Measurements from ENCODE around the gene TBX21.

TBX21 gene, protein sequence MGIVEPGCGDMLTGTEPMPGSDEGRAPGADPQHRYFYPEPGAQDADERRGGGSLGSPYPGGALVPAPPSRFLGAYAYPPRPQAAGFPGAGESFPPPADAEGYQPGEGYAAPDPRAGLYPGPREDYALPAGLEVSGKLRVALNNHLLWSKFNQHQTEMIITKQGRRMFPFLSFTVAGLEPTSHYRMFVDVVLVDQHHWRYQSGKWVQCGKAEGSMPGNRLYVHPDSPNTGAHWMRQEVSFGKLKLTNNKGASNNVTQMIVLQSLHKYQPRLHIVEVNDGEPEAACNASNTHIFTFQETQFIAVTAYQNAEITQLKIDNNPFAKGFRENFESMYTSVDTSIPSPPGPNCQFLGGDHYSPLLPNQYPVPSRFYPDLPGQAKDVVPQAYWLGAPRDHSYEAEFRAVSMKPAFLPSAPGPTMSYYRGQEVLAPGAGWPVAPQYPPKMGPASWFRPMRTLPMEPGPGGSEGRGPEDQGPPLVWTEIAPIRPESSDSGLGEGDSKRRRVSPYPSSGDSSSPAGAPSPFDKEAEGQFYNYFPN

DNA sequence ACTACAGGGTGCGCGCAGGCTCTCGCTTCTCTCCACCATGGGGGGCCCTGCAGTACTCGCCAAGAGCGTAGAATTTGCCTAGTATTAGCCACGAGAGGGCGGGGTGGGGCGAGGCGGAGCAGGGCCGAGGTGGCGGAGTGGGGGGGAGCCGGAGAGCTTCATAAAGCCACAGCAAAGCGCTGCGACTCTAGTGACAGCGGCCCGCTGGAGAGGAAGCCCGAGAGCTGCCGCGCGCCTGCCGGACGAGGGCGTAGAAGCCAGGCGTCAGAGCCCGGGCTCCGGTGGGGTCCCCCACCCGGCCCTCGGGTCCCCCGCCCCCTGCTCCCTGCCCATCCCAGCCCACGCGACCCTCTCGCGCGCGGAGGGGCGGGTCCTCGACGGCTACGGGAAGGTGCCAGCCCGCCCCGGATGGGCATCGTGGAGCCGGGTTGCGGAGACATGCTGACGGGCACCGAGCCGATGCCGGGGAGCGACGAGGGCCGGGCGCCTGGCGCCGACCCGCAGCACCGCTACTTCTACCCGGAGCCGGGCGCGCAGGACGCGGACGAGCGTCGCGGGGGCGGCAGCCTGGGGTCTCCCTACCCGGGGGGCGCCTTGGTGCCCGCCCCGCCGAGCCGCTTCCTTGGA lies at the start of gene TBX21:
TBX21 (plus strand) TSS at position 190 of the 627 bp plus-strand sequence; CDS start at position 409, 219 bp downstream.
- peak; percentile 84 to 92 (median 87) for DNase-seq (ENCODE audit: low read depth in 3 of 3)

DNA sequence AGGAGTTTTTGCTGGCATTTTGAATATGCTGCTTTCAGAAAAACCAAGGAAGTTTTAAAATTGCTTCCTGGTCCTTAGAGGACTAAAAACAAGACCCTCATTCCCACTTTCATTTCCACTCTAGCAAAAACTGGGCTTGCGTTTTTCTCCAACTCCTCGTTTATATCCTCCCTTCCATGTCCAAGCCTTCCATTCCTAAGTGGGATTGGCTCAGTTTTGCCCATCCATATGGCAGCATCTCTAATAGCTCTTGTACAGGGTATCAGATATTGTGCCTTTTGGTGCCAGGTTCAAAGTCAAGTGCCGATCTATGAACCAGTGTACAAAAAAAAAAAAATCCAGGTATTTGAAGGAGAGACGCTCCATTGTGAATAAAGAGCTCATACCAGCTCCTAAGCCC lies 49.0 kb upstream of the TBX21 start:
- no peak for DNase-seq (ENCODE audit: low read depth in 3 of 3)

DNA sequence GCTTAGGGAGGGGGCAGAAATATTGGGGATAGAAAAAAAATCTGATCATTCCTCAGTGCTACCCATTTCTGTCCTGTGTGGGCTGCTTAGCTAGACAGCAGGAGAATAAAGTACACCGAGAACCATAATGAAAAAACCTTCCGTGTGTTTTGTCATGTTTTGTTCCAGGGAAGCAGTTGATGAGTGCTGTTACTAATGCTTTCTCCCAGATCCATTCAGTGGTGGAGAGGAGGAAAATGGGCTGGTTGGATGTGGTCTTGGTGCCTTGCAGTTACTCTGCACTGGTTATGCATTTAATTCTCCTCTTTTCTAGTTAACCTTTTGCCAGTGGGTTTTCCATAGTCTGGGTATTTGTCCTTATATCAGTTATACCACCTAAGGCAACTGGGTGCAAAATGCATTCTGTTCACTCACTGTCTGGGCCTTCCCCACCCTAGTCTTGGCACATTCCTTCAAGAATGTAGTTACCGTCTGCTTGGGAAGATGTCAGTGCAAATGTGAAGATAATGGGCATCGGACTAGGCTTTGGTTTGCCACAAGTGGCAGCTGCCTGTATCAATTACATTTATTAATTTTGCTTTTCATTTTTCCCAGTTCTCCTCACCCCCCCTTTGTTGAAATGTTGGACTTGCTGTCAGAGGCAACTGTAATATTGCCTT lies 48.4 kb upstream of the TBX21 start:
- no peak for DNase-seq (ENCODE audit: low read depth in 3 of 3)

DNA sequence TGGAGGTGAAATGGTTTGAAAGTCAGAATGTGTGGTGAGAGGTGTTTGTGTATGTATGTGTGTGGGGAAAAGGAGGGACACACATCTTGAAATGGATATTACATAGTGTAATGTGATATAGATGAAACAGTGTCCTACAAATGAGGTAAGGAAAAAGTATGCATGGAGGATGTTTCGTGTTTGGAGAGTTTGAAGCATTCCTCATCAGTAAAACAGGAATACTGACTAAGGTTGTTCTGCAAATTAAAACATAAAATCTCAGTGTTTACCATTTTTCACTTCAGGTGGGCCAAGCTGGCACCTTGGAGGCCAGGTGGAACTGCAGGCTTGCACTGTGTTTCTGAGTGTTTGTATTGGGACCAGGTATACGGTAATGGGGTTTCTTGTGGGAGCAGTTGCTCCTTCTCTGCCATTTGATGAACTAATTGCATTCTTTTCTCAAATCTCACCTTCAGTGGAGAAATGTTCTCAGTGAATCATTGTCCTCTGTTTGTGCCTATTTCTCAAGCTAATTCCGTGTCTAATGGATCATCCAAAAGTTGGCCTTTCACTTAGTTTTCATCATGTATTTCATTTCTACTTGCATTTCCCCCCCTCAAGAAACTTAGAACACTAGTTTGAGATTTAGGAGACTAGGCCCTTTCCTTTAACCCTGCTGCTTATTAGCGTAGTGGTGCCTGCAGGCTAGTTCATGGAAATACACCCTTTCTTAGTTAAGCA lies 47.3 kb upstream of the TBX21 start:
- DNase-seq (ENCODE audit: low read depth in 3 of 3): no peak

DNA sequence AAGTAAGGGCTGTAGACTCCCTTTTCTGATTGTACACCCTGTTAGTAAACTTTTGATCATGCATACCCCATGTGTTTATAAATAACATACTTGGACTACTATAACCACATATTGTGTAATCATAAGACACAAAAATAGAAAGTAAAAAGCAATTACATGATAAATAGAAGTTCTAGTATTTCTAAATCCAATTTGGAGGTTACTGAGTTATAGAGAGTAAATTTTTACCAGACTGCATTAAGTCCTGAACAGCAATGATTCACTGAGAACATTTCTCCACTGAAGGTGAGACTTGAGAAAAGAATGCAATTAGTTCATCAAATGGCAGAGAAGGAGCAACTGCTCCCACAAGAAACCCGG lies 46.8 kb upstream of the TBX21 start:
- DNase-seq (ENCODE audit: low read depth in 3 of 3): no peak

DNA sequence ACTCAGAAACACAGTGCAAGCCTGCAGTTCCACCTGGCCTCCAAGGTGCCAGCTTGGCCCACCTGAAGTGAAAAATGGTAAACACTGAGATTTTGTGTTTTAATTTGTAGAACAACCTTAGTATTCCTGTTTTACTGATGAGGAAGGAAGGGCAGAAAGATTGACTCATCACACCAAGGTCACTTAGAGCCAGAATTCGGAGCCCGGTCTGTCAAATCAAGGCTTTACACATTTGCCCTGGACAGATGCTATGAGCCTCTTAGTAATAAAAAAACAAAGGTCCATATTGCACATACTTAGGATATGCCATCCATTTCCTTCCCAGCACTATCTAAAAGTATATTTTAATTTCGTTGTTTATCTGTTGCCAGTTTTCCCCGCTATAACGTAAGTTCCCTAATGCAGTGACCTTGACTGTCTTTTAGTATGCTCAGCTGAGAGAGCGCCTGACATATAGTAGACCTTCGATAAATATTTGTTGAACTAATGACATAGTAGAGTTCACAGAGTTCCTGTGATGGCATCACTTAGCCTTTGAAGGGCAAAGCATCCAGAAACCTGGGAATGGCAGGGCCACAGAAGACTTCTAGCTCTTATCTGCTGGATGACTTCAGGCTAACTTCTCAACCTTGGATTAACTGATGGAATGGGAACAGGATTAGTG lies 46.2 kb upstream of the TBX21 start:
- DNase-seq (ENCODE audit: low read depth in 3 of 3): no peak

DNA sequence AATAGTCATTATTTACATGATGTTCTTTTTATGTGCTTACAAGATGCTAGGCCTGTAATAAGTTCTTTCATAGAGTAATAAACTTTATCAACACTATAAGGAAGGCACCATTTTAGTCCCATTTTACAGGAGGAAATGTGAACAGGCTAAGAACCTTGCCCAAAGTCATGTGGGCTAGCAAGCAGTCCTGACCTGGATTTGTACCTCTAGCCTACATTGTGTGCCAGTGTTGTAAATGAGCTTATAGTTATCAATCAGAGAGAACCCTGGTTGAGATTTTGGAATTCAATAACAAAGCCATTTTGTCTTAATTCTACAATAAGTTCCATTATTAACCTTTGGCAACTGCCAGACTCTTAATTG lies 45.7 kb upstream of the TBX21 start:
- DNase-seq (ENCODE audit: low read depth in 3 of 3): no peak

DNA sequence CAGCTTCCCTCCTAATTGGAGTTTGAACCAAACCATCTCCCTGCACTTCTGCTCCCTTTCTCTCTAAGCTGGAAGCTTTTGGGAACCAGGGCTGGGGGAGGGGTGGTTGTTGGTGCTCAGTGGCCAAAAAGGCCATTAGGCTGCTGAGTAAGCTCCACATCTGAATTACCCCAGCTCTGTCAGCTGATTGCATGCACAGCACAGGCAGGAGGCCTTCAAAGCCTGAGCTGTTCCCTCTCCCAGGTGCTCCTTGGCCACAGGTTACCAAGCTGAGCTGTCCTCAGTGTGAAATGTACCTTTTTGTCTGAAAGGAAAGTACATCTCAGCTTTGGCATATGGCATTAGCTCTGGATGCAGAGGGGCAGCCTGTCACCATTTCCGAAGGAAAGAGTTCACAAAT lies 45.3 kb upstream of the TBX21 start:
- DNase-seq (ENCODE audit: low read depth in 3 of 3): no peak

DNA sequence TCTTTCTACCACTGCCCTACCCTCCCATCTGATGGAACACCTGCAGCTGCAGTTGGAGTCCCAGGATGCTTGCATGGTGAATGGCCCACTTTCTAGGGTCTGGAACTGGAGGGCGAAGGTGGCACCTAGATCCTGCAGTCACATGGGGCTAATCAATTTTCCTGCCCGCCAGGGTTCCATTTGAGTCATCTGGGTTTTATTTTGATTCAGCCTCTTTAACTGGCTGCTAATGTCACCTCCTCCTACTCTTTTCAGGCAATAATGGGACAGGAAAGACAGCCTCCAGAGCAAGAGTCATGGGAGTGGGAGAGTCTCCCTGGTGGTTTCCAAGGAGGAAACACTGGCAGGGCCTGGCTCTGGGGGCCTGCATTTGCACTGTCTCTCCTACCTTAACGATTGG lies 42.9 kb upstream of the TBX21 start:
- no peak for DNase-seq (ENCODE audit: low read depth in 3 of 3)

DNA sequence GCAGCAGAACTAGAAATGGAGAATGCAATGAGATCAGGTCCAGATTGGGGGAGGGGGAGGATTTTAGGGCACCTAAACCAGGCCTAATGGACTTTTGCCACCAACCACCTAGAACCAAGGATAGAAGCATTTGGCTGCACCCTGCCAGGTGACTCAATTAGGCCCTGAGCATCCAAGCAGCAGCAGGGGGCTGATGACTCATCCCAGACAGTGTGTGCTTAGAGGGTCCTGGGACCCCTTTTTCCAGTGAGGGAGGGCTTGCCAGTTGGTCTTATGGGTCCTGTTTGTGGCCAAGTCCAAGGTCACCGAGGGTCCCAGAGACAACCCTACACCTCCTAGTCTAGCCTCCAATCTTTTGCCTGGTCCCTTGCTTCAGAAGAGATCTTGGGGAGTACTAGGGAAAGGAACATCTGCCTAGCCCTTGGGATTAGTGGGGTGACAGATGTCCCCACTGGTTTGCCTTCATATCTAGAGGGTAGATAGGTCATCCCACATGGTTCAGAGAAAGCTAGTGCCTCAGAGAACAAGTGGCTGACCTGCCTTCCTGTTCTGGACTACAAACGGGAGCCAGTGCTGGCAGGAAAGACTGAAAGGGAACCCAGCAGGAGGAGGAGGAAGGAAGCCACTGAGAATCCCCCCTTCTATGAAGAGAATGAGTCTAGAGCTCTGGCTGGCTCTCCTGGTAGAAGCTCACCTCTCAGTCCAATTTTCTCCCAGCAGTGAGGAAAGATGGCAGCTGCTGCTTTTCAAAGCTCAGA lies 40.7 kb upstream of the TBX21 start:
- DNase-seq (ENCODE audit: low read depth in 3 of 3): no peak

DNA sequence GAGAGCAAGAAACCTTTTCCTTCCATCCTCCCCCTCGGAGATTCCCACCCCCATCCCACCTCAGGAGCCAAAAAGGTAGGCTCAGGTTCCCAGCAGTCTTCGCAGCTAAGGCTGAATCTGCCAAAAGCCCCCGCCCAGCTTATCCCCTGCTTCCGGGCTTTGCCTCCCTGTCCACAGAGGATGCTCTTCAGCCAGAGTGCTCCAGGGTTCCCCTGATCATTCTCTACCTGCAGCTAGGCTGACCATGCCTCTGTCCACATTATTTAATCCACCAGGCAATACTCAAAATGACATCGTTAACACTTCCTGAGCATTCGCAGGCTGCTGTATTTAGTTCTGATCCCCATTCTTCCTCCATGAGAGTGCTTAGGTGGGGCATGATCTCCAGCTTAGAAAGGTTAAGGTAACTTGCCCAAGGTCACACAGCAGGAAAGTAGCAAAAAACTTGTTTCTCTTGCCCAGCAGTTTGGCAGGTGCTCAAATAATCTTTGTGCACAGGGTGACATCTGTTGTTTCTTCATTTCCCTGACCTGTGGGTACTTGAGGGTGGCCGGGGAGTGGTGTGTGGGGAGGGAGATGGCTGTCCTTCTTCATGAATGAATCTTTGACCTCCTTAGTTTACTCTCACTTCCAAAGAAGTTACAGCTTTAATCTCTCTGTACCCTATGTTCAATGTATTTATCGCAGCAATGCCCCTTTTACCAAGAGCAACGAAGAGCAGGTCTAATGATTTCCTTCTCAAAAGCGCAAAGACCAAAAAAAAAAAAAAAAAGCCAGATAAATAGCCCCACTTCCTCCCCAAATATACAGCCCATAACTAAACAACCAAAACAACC lies 39.9 kb upstream of the TBX21 start:
- DNase-seq (ENCODE audit: low read depth in 3 of 3): no peak

DNA sequence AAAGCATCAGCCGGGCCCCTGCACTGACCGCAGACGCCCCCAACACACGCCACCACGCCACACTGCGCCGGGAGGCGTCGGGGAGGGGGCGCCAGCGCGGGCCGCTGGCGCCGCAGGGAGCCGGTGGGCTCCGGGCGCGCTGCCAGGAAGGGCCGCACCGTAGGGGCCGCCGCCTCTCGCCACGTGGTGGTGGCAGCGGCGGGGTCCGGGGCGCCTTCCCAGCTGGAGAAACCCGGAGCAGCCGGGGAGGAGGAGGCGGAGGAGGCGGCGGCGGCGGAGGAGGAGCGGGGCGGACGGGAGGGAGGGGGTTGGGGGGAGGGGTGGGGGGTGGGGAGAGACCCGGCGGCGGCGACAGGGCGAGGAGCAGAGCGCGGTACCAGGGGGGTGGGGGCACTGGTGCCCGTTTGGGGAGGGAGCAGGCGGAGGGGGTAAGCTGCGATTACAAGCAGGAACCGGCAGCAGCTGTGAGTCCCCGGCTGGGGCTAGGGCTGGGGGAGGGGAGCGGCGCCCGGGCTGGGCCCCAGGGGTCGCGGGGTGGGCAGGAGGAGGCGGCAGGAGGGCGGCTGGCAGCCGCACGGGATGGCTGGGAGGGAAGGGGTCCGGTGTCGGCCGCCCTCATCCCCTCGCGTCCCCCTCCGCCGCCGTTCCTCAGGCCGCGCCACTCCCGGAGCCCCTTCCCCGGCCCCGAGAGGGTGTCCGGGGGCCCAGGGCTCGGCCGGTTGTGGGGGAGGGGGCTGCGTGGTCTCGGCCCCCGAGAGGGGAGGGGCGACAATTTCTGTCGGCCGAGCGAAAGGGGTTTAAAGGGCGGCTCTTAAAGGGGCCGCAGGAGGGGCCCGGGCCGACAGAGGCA lies 39.1 kb upstream of the TBX21 start, which contains the start of gene TBKBP1:
TBKBP1 (plus strand) TSS at position 431 of the 850 bp plus-strand sequence. CDS start 1,952 bp downstream, outside the sequence.
- DNase-seq (ENCODE audit: low read depth in 3 of 3): peak in 1 of 3 donors; percentile 50

DNA sequence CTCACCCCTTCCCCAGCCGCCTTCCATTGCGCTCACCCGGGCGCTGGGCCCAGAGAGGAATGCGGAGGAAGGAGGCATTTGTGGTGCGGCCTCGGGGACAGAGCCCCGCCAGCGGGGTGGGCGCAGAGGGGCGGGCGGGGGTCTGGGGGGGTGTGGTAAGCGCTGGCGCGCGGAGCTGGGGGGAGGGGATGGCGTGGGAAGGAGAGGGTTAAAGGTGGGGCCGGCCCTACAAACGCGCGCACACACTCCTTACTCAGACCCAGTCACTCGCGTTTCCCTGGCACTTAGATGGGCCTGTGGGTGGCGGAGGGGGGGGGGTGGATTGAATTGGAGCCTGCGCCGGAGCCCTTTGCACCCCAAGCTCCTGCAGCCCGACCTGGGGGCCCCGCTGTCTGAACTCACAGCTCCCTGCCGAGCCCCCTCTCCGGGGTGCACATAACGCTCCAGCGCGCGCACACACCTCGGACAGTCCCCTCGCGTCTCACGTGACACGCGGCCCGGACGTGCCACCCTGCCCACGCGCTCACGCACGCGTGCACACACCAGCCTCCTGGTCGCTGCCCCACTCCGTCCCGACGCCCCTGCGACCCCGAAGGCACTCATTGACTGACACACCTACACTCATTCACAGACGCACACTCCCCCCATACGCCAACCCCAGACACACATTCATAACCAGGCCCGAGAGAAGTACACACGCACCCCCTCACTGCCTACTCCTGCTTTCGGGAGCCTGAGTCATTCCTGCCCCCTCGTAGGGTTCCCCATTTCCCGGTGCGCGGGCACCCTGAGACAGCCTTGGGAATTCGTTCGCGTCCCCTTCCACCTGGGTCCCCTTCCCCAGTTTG lies 38.2 kb upstream of the TBX21 start:
- peak in 1 of 3 donors; percentile 49 for DNase-seq (ENCODE audit: low read depth in 3 of 3)

DNA sequence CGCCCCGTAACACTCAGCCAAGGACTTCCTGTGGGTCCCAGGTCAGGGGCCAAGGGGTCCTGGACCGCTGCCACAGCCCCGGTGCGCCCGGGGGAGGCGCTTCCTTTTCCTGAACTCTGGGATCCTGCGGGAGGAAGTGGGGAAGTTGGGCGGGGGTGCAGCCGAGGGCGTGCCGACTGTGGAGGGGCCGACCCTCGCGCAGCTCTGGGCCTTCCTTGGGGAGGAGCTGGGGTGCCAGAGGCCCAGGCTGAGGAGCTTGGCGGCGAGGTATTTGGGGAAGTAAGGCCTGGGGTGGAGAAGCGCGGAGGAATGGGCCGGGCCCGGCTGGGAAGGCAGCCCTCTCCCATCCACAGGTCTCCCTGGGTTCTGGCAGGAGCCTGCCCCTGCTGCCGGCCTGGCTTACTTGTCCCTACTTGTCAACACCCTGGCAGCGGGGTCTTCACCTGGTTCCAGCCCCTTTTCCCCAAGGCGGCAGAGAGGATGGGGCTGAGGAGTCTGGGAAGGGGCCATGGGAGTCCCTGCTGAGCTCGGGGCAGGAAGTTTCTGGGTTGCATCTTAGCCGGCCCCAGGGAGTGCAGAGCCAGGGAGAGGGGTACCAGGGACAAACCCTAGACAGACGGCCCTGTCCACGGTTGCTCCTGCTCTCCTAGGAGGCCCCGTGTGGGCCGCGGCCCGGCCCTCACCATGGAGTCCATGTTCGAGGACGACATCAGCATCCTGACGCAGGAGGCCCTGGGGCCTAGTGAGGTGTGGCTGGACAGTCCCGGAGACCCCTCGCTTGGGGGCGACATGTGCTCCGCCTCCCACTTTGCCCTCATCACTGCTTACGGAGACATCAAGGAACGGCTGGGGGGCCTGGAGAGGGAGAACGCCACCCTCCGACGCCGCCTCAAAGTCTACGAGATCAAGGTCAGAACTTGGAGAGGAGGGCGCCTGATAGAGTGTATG lies 37.3 kb upstream of the TBX21 start:
- DNase-seq (ENCODE audit: low read depth in 3 of 3): no peak

DNA sequence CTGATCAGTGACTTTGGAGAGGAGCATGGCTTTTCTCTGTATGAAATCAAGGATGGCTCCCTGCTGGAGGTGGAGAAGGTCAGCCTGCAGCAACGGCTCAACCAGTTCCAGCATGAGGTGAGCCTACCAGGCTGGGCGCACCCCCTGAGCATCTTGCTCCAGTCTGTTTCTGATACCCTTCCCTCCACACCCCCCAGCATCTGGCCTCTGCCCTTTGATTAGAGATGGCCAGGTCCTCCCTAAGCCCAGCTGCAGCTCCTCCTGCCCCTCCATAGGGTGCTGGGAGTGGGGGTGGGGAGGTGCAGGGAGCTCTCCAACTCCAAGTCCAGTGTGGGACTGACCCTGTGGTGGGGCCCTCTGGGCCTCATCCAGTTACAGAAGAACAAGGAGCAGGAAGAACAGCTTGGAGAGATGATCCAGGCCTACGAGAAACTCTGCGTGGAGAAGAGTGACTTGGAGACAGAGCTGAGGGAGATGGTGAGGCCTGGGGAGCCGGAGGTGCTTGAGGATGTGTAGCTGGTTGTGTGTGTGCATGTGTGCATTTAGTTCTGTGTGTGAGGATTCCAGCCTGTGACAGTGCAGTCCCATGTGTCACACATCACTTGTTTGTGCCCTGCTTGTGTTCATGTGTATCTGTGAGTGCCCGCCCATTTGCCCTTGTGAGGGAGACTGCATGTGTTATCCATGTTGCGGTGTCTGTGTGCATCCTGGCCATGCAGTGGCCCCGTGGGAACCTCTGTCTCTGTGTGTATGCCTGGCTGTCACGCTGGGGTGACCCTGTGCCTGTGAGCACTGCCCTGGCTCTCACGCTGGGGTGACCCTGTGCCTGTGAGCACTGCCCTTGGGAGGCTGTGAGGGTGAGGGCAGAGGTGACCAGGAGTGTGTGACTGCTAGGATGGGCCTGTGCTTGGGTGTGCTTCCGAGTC lies 36.1 kb upstream of the TBX21 start:
- DNase-seq (ENCODE audit: low read depth in 3 of 3): no peak
